HG03103 (cell line): ENCODE results near the gene ADCY2.
A peak's percentile ranks its signal among the peaks of the same experiment; 100 is the strongest.

ENCODE experiments used
- ATAC-seq: cut with Tn5 transposase; IDR thresholded peaks from one replicate; pipeline ENCODE4 v1.9.1; 2021; ENCODE audit warnings: low read depth; ENCODE audit not compliant: unreplicated experiment

The ADCY2 gene

GRCh38 chr5:7705261-7705660 is 309.3 kb downstream of the ADCY2 start:
- no peak for ATAC-seq

GRCh38 chr5:7705736-7706135 is 309.8 kb downstream of the ADCY2 start:
- no peak for ATAC-seq

DNA sequence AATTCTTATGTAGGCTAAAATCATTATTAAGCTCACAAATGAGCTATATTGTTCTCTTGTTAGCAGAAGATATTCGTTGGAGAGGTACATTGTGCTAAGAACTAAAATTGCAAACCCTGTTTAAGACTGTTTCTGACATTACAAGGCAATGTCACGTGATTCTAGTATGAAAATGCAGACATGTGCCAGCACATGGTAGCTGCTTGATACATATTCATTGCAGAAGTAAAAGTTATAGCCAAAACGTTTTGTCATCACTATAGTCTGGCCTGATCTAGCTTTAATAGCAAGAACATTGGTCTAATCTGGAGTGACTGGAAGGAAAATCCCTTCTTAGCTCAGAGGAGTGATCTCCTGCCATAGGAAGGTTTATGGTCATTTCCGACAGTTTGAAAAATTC is 310.3 kb downstream of the ADCY2 start:
- no peak for ATAC-seq

- no peak for ATAC-seq
Measured at GRCh38 chr5:7714119-7714518, 318.2 kb downstream of the ADCY2 start.

DNA sequence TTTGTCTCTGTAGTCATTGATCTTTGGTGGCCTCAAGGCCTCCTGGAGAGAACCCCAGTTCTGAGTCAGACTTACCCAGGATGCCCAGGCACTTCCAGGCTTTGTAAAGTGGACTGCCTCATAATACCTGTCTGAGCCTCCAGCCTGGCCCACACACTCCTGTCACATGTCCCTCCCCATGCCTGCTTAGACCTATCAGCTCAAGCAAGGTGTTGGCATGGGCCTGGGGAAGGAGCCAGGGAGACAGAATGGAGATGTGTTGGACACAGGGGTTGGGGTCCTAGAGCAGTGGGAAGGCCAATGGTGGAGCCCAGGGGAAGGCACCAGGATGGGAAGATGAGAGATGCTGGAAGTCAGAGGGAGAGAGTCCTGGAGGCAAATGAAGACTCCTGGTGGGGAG is 318.8 kb downstream of the ADCY2 start:
- no peak for ATAC-seq

DNA sequence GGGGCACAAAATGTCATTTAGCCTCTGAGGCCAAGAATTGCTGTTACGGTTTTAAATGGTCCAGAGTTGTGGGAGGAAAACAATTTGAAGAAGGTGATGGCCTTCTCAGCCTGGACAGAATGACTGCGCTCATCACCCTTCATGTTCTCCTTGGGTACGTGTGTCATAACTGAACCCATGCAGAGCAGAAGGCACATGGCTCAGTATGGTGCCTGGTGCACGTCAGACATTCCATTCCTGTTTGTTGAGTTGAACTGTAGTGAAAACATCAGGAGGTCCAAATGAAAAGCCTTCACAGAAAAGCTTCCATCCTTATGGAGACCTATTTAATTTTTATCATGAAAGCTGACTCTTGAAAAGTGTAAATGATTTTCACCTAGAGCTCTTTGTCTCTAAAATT is 321.8 kb downstream of the ADCY2 start:
- no peak for ATAC-seq

- no peak for ATAC-seq
Measured at GRCh38 chr5:7728076-7728475, 332.1 kb downstream of the ADCY2 start.

- ATAC-seq: no peak
Measured at GRCh38 chr5:7741415-7742065, 345.6 kb downstream of the ADCY2 start.

DNA sequence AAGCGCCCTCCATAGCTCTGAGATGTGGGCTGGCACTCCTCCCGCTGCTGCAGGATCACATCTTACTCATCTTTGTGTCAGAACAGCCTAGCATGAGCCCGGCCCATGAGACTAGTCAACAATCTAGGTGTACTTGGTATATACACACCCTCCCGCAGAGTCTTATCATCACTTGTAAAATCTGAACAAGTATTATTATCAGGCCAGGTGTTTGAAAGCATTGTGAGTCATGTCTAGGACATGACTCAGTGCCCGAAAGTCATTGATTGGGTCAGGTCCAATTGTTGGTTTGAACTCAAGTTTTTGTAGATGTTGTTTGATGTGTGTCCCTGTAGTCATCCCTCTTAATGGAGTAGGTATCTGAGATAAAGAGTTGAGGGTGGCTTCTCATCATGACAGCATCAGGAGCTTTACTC is 346.3 kb downstream of the ADCY2 start:
- ATAC-seq: no peak

DNA sequence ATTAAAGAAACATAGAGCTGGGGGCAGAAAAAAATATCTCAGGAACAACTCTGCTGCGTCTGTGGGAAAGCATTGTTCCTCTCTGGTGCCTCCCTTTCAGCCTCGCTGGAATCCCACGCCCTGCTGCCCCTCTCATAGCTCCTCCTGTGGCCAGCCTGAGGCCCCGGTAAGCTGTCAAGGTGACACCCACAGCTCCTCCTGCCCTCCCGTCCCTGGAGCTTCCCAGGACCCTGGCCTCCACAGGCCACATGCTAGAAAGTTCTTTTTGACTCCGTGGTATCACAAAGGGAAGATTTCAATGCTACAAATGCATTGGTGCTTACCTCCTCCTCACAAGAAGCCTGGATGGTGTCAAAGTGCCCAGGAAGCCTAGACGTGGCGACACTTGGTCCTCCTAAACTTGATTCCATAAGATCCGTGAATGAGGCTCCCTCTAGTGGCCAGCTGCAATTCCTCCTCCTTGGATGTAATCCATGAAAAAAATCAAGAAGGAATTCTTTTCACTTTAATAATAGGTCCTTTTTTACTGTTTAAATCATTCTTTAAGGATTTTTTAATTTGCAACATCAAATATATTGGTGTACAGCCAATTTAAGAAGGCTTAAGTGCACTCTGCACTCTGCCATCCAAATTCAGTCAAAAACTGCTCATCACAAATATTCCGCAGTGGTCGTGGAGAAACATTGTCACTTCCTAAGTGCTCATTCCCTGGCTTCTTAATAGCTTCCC is 350.1 kb downstream of the ADCY2 start:
- ATAC-seq: no peak

DNA sequence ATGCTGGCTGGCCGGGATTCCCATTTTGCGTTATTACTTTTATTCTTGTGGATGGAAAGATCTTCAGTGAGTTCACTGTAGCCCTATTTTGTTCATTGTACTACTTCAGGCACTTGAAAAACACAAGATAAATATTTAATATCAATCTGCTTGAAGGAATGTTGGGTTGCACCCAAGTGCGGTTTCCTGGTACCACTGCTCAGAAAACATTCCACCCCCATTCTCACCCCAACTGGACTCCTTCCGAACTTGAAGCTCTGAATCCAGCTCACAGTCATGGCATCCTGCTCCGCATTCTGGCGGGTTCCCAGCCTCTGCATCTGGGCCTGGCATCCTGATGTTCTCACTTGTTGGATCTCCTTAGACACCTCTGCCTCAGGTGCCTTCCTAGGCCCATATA is 351.8 kb downstream of the ADCY2 start:
- ATAC-seq: no peak

- ATAC-seq: no peak
Measured at GRCh38 chr5:7749626-7750025, 353.7 kb downstream of the ADCY2 start.

GRCh38 chr5:7751874-7752273 is 355.9 kb downstream of the ADCY2 start:
- ATAC-seq: no peak

GRCh38 chr5:7753181-7753580 is 357.2 kb downstream of the ADCY2 start:
- ATAC-seq: no peak

GRCh38 chr5:7753596-7753995 is 357.7 kb downstream of the ADCY2 start:
- no peak for ATAC-seq

GRCh38 chr5:7754490-7754889 is 358.6 kb downstream of the ADCY2 start:
- no peak for ATAC-seq

- peak; percentile 91 for ATAC-seq
Measured at GRCh38 chr5:7754997-7755596, 359.2 kb downstream of the ADCY2 start.

DNA sequence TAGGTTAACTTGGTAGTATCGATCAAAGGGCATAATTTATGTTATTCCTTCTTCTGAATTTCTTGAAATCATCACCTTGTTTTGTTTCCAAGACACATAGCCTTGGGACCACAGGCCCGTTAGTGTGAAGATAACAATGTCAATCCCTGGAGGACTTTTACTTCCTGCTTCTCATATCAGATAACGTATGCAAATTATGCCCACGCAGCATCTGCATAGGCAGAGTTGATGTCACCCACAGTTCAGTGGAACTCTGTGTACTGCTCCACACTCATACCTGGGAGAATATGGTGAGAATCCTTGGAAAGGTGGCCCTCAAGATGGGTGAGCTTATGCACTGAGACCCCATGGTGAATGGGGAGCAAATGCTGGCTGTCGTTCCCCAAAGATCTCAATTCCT is 360.0 kb downstream of the ADCY2 start:
- no peak for ATAC-seq

DNA sequence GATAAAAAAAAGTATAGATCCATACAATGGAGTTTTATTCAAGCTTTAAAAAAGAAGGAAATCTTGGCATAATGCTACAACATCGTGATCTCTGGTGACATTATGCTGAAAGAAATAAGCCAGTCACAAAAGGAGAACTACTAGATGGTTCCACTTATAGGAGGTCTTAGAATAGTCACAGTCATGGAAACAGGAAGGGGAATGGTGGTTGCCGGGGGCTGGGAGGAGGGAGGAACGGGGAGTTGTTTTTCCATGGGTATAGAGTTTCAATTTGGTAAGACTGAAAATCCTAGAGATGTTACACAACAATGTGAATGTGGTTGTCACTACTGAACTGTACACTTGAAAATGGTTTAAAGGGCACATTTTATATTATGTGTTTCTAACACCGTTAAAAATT is 360.5 kb downstream of the ADCY2 start:
- no peak for ATAC-seq

- no peak for ATAC-seq
Measured at GRCh38 chr5:7759257-7759871, 363.4 kb downstream of the ADCY2 start.

- no peak for ATAC-seq
Measured at GRCh38 chr5:7759951-7760580, 364.1 kb downstream of the ADCY2 start.
